ENCODE measurements around the gene ATXN7L1.

GRCh38 chr7:105647591-105647990 is 228.8 kb downstream of the ATXN7L1 start:
- TF ChIP-seq CTCF (IDR thresholded peaks at IDR 0.05) (no peak), POLR2A (IDR thresholded peaks at IDR 0.05) (no peak)

All from esophagus squamous epithelium (tissue), 4 donors.